Stimulated activated CD8-positive, alpha-beta memory T cell treated with anti-CD3 and anti-CD28 coated beads, Interleukin-2, amount 100 ng/mL, for 48 hours (primary cell): Measurements from ENCODE around the gene OSGIN1.
"Not testable (repeated sequence)": the region's sequence is repeated elsewhere in the genome, so short reads cannot be mapped to it uniquely, and the experiment has no call there.

ENCODE experiments used
- DNase-seq, 2 donors: peaks; one replicate each; pipeline ENCODE4 v3.0.0-alpha.2; 2020; ENCODE audit warnings: low read depth in 2 of 2

Gene OSGIN1

GRCh38 chr16:83941546-83941945 lies 11.5 kb upstream of the OSGIN1 start:
- not testable (repeated sequence) for DNase-seq

GRCh38 chr16:83942074-83942473 lies 11.0 kb upstream of the OSGIN1 start:
- no peak for DNase-seq

DNA sequence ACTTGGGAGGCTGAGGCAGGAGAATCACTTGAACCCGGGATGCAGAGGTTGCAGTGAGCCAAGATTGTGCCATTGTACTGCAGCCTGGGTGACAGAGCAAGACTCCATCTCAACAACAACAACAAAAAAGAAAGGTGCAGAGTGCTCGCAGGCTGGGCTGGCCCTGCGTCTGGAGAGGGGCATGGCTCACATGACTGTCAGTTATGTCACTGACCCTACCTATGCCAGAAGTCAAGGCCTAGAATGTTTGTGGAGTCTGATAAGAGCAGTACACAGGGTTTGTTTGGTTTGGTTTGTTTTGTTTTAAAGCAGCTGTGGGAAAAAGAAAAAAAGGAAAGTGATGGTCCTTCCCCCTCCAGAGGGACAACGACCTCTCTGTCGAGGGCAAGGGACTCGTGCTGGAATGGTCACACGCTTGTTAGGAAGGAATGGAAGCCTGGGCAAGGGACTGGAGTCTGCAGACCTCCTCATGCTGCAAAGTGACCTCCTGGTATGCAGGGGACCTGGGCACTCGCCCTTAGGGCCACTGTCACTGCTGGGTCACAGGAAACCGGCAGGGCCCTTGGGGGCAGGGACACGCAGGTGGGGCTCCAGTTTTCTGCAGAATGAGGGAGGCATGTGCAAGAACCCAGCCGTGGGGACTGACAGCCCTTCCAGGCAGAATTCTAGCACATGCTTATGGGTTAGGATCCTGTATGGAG lies 10.1 kb upstream of the OSGIN1 start:
- DNase-seq = no peak

DNA sequence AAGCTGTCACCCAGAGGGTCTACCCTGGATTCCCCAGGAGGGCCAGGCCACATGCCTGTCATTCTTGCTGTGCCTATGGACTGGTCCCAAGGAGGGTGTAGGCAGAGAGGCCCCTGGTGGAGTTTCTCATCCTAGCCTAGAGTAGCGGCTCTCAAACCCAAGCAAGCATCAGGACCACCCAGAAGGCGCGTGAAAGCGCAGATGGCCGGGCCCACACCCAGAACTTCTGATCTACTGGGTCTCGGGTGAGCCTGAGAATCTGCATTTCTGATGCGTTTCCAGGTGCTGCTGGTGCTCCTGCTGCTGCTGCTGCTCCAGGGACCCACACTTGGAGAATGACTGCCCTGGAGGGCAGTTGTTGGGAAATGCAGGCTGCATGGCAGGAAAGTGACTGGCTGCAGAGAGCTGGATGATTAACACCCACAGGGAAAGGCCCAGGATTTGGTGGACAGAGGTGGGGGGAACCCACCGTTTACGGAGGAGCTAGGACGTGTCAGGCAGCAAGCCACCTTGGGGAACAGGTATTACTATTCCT lies 9.5 kb upstream of the OSGIN1 start:
- DNase-seq = no peak

- DNase-seq = no peak
Observed at GRCh38 chr16:83945587-83945986, 7.5 kb upstream of the OSGIN1 start.

DNA sequence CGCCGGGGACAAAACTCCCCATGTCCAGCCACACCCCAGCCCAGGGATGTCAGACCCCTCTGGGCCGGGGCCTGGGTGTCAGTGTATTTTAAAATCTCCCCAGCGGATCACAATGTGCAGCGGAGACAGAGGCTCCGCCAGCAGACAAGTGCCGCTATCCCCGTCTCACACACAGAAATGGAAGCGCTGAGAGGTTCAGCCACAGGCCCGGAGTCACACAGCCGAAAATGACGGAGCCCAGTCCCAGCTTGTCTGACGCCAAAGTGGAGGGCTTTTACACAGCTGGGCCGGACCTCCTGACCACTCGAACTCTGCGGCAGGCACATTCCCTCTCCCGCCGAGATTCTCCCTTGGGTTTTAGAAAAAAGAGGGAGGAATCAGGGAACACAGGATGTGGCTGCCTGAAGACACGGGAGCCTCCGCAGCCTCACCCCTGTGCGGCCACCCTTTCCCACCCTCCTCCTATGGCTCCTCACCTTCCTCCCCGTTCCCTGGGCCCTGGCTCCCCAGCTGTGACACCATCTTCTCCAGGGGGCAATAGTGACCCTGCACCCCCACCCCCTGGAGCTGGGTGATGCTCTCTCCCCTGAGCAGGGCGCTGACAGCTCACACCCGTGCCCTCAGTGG lies 6.8 kb upstream of the OSGIN1 start:
- DNase-seq = no peak

GRCh38 chr16:83946781-83947566 lies 6.1 kb upstream of the OSGIN1 start:
- no peak for DNase-seq

GRCh38 chr16:83947642-83948234 lies 5.3 kb upstream of the OSGIN1 start:
- no peak for DNase-seq

- DNase-seq = no peak
Observed at GRCh38 chr16:83948914-83949723, 3.9 kb upstream of the OSGIN1 start.

- DNase-seq = no peak
Observed at GRCh38 chr16:83949724-83950001, 3.4 kb upstream of the OSGIN1 start.

DNA sequence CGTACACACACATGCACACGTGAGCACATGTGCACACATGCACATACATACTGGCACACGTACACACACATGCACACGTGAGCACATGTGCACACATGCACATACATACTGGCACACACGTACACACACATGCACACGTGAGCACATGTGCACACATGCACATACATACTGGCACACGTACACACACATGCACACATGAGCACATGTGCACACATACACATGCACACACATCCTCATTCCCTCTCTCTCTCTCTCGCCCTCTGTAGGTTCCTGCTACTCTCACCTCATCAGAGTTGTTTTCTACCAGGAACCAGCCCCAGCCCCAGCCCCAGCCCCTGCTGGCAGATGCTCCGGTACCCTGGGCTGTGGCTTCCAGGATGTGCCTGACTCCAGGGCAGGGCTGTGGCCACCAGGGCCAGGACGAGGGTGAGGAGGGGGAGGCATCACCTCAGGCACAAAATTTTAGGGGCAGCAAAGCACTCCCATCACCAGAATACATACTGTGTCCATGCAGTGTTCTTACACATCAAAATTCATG lies 2.1 kb upstream of the OSGIN1 start:
- DNase-seq = not testable (repeated sequence)

DNA sequence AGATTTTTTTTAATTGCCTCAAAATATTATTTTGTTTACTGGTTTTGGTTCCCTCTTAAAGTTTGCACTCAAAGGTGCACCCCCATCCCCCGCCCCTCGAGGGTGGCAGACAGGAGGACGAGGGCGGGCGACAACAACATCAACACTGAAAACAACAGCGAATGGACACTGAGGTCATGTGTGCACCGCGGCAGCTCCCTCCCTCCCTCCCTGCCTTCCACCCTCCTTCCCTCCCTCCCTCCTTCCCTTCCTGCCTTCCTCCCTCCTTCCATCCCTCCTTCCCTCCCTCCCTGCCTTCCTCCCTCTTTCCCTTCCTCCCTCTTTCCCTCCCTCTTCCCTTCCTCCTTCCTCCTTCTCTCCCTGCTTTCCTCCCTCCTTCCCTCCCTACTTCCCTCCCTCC lies 1.5 kb upstream of the OSGIN1 start:
- DNase-seq = no peak

DNA sequence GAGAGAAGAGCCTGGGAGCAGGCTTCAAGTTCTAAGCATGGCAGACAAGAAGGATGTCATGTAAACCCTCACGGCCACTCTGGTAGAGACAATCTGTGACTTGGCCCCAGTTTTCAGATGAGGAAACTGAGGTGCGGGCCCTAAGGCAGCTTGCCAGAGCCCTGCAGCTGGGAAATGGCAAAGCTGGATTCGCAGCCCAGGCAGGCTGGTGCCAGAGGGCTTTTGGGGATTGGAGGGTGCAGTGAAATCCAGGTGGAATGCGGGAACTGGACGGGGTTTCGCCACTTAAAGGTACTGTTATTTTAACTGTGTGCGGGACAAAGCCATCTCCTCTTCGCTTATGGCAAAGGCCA lies 477 bp upstream of the OSGIN1 start:
- no peak for DNase-seq

- no peak for DNase-seq
Observed at GRCh38 chr16:83953796-83954576, 946 bp downstream of the OSGIN1 start.

DNA sequence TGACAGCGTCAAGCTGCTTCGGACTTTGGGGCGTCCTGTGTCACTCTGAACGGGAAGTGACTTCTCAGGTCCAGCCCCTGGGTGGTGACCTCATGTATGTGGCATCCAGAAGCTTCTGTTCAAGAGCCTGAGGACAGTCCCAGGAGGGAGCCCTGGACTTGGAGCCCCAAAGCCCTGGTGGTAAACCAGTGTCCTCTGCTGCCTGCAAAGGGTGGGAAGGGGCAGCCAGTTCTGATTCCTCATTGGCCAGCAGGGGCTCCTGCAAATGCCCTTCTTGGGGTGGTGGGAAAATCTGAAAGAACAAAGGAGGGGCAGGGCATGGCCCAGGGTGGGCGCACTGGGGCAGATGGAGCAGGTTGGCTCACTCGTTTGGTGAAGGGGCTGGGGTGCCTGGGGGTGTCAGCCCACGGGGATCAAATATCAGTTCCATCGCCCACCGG lies 1.6 kb downstream of the OSGIN1 start:
- no peak for DNase-seq

GRCh38 chr16:83955218-83956130 lies 2.4 kb downstream of the OSGIN1 start:
- DNase-seq = no peak

- peak; percentile 70 to 72 for DNase-seq
Observed at GRCh38 chr16:83956336-83957289, 3.6 kb downstream of the OSGIN1 start.

DNA sequence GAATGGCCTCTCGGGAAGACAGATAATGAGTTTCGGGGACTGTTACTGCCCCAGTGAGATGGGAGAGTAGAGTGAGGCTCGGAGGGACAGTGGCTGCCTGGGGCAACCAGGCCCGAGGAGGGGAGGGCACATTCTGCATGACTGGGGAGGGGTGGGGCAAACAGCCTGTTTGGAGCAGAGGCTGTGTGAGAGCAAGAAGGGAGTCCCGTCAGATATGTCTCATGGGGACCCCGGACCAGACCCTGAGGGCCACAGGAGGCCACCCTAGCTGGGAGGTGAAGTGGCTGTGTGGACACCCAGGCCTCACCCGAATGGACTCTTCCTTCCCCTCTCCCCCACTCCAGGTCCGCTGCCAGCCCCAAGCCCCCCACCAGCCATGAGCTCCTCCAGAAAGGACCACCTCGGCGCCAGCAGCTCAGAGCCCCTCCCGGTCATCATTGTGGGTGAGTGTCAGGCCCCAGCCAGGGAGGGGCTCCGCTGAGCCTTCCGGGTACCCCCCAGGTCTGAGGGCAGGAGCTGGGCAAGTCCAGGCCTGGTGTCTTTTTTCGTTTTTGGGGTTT lies 4.3 kb downstream of the OSGIN1 start:
- DNase-seq = no peak
